NCI-H1436 treated with DMSO at 0.1 percent for 48 hours (cell line): Measurements from ENCODE around the gene ZNF319.

Experiments
- DNase-seq: peaks from one replicate; lab custom pipeline; 2025; lab: John Stamatoyannopoulos, UW

Gene ZNF319

GRCh38 chr16:57999971-58000705 is at the start of gene ZNF319:
ZNF319 (minus strand) TSS chr16:58000672; CDS start chr16:57998265, 2,407 bp downstream.
- DNase-seq: no peak

- no peak for DNase-seq
These were observed 49.0 kb upstream of the ZNF319 start for GRCh38 chr16:58049232-58050185.

- DNase-seq: no peak
These were observed 48.2 kb upstream of the ZNF319 start for GRCh38 chr16:58048494-58049231.

GRCh38 chr16:58047557-58048348 is 47.3 kb upstream of the ZNF319 start:
- DNase-seq: no peak

GRCh38 chr16:58046936-58047335 is 46.5 kb upstream of the ZNF319 start:
- no peak for DNase-seq

- no peak for DNase-seq
These were observed 45.8 kb upstream of the ZNF319 start for GRCh38 chr16:58046054-58046881.

- DNase-seq: no peak
These were observed 44.6 kb upstream of the ZNF319 start for GRCh38 chr16:58045096-58045495.

- DNase-seq: no peak
These were observed 44.0 kb upstream of the ZNF319 start for GRCh38 chr16:58044266-58045019.

- no peak for DNase-seq
These were observed 43.2 kb upstream of the ZNF319 start for GRCh38 chr16:58043571-58044155.

GRCh38 chr16:58042886-58043515 is 42.5 kb upstream of the ZNF319 start:
- DNase-seq: no peak

- DNase-seq: no peak
These were observed 41.8 kb upstream of the ZNF319 start for GRCh38 chr16:58042001-58042885.

GRCh38 chr16:58041628-58041955 is 41.1 kb upstream of the ZNF319 start:
- no peak for DNase-seq

- DNase-seq: no peak
These were observed 40.6 kb upstream of the ZNF319 start for GRCh38 chr16:58040945-58041627.

GRCh38 chr16:58040496-58040846 is 40.0 kb upstream of the ZNF319 start:
- no peak for DNase-seq

- no peak for DNase-seq
These were observed 39.5 kb upstream of the ZNF319 start for GRCh38 chr16:58039829-58040495.

GRCh38 chr16:58038219-58038641 is 37.8 kb upstream of the ZNF319 start:
- no peak for DNase-seq
